Left renal cortex interstitium (tissue), 4 donors: ENCODE measurements around the gene TEX261. TPM values are rescaled to one million over a fixed set of nuclear protein-coding genes. Genes with fewer than 3 reads are reported as not detected.
"Not testable (repeated sequence)": the region's sequence is repeated elsewhere in the genome, so short reads cannot be mapped to it uniquely, and the experiment has no call there.

ENCODE experiments used
- DNase-seq, 4 donors: peaks; one replicate each; pipeline ENCODE4 v3.0.0-alpha.2; 2013; ENCODE audit warnings: low read depth in 4 of 4, low spot score in 2 of 4, missing footprints in 1 of 4
- polyA plus RNA-seq, 4 donors: library from polyadenylated mRNA; unstranded; fragments of 120-200 nt; gene quantifications; one replicate each; pipeline ENCODE4 v1.2.1, GENCODE V29; 2013; ENCODE audit not compliant: insufficient read length in 4 of 4

TEX261 gene
- polyA plus RNA-seq, 4 donors: 51.1 to 59.2 (median 52.3) TPM

- DNase-seq: no peak
Measured at GRCh38 chr2:71000780-71001591, 6.3 kb upstream of the TEX261 start.

GRCh38 chr2:70999931-71000330 is 5.3 kb upstream of the TEX261 start:
- not testable (repeated sequence) for DNase-seq

- no peak for DNase-seq
Measured at GRCh38 chr2:70999362-70999761, 4.7 kb upstream of the TEX261 start.

DNA sequence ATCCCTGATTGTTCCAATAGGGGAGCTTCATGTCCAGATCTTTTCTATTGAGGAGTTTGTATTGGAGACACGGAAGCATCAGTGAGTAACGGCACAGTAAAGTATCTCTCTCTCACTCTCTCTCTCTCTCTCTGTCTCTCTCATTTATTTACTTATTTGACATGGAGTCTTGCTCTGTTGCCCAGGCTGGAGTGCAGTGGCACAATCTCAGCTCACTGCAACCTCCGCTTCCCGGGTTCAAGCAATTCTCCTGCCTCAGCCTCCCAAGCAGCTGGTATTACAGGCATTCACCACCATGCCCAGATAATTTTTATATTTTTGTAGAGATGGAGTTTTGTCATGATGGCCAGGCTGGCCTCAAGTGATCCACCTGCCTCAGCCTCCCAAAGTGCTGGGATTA is 4.2 kb upstream of the TEX261 start:
- DNase-seq: not testable (repeated sequence)

DNA sequence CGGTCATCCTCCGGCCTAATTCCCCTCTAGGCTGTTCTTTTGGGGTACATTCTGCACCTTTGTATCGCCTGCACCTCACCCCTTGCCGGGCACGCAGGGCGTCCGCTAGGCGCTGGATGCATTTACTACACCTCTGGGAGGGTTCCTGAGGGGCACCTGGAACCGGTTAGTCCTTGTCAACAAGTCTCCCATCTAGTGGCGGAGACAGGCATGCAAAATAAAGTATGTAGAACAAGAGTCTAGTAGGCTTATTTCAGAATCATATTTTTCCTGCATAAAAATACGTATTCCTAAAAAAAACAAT is 705 bp upstream of the TEX261 start:
- no peak for DNase-seq

DNA sequence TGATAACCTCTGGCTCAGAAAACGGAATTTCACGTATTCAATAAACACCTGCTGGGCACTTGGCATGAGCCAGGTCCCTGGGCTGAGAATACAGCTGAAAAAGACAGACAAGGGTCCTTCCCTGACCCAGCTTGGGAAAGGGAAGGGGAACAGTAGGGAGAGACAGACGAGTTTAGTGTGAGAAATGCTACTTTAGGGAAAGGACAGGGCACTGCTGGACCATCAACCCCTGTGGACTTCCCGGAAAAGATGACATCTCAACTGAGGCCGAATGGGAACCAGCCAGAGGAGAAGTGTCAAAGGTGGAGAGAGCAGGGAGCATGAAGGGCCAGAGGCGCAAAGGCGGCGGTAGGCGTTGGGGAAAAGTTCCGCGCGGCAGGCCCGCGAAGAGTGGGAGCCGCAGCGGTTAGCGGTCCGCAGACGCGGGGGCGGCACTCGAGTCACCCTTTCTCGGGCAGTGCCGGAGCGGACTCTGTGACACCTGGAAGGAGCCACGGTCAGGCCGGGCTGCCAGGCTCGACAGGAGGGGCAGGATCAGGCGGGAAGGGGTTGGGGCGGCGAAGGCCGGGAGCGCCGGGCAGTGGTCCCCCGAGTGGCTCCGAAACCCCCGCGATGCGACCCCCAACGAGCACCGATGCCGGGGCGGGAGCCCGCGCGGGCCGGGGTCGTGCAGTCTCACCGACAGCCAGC is 519 bp downstream of the TEX261 start:
- no peak for DNase-seq

DNA sequence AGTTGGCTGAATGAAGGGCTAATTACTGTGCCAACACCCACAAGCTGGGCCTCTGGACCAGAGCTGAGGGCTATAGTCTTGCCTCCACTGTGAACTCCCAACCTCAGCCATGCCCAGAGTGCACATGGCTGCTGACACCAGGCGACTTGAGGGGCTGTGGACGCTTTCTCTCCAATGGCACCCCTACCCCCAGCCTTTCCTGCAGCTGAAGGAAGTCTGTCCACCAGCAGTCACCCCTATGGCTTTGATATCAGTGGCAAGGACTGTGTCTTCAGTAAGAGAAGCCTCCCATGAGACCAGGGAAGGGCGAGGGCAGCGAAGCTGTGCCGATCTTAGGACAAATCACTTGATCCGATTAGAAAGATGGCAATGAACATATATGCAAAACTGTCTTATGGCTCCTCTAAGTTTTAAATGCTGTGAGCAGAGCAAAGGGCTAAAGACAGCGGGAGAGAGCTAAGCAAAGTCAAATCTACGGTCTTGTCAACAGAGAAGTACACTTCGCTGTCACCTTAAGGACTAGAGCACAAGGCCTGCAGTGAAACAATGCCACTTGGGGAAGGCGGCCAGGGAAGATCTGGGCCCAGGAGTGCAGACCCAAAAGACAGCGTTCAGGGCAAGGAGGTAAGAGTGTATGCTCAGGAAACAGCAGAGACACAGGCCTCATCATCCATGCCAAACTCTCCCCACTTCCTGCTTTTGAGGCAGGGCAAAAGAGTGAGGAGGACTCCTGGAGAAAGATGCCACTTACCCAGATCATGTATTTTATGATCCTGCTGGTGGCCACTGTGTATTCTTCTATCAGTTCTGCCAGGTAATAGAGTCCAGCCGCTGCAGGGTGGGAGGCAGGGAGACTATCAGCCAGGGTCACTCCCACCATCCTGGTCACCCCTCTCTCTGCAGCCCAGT is 1.5 kb downstream of the TEX261 start:
- DNase-seq: no peak

- no peak for DNase-seq
Measured at GRCh38 chr2:70991742-70992141, 2.9 kb downstream of the TEX261 start.

DNA sequence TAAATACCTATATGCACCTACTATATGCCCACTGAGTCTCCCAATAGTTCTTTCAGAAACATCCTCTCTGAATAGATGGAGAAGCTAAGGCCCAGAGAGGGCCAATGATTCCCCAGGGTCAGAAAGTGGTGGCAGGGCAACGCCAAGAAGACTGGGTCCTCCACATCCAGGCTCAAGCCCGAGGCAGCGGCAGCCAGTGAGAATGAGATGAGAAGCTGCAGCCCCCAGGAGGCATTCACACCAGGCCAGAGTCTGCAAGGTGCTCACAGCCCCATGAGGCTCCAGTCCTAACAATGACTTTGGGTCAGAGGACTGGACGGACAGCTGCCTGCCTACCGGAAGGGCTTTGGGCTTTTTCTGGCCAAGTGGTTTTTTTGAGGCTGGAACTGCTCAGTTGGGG is 3.5 kb downstream of the TEX261 start:
- no peak for DNase-seq

DNA sequence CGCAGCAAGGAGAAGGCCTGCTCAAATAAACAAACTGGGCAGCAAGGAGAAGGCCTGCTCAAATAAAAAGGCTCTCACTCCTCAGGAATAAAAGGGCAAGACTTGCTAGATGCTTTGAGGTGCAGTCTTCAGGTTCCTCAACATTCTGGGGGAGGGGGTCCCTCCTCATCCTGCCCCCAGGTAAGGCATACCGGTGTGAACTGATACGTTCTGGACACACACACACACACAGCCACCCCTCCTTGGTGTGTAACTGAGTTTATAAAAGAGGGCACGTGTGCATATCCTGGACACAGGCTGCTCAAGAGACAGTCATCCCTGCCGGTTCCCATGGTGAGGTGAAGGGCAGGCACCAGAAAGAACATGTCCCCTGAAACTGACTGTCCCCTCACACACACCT is 4.5 kb downstream of the TEX261 start:
- no peak for DNase-seq

- DNase-seq: no peak
Measured at GRCh38 chr2:70988726-70989648, 5.7 kb downstream of the TEX261 start.

DNA sequence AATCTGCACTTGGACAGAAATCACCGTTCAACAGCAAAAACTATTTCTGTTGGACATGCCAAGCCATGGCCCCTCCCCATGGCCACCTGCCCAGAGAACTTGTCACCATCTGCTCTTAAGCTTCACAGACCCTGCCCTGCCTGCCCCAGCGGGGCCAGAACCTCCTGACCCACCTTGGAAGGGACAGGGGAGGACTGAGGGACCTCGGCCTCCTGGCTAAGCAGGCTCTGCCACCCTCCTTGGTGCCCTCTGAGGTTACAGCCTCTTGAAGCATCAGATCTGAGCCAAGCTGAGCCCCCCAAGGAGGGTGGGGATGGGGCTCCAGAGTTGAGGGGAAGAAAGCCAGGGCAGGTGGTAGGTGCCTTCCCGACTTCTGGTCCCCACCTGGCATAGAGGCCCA is 6.5 kb downstream of the TEX261 start:
- DNase-seq: no peak

DNA sequence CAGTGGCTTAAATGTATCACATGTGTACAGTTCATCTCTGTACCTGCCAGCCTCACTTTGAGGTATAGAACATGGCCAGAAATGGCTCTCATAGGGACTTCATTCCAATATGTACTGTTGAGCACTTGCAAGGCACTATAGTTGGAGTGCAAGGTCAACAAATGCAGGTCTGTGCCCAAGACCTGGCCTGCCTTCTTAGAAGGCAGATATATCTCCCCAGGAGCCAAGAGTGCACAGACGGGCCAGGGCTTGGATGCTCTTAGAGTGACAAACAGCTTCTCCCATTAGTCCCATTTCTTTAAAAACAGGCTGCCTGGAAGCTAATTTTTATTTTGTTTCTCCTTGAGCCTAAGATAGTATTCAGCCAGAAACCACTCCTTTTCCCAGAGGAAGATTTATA is 7.3 kb downstream of the TEX261 start:
- DNase-seq: no peak

- no peak for DNase-seq
Measured at GRCh38 chr2:70986499-70987189, 8.0 kb downstream of the TEX261 start.

DNA sequence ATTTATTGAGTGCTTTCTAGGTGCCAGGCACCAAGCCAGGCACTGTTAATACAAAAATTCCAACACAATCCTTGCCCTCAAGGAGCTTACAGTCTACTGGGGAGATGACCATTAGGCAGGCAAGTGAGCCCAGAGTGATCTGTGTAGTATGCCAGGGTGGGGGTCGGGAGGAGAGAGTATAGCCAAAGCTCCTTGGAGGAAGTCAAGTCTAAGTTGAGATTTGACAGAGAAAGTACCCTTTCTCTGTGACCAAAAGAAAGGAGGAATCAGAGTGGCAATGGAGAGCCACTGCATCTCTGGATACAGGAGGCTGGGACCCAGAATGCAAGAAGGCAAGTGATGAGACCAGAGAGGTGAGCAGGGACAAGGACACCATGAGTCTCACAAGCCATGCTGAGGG is 8.7 kb downstream of the TEX261 start:
- no peak for DNase-seq

GRCh38 chr2:70985283-70985688 is 9.4 kb downstream of the TEX261 start:
- DNase-seq: no peak

DNA sequence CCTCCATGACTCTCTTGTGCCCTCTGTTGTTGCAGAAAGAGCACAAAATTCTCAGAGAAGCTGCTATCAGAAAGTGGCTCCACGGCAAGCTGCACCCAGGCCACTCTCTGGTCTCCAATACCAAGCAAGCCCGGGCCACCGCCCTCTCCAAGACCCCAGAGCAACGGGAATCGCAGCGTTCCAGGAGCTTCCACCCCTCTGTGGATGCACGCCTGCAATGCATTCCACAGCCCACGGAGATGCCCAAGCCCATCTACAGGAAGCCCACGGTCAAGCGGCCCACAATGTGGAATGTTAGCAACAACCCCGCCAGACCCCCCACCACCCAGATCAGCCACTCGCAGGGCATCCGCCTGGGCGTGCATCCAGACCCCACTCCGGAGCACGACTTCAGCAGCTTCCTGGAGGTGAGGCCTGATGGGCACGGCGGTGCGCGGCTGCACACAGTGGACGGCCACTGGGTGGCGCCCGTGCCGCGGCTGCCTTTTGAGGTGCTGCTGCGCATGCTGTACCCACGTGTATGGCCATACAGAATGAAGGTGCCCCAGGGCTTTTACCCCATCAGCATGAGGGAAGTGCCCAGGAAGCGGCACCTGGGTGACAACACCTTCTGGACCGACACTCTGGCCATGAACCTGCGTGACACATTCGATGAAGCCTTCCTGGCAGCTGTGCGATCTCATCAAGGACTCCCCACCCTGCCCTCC is 9.9 kb downstream of the TEX261 start:
- DNase-seq: no peak

DNA sequence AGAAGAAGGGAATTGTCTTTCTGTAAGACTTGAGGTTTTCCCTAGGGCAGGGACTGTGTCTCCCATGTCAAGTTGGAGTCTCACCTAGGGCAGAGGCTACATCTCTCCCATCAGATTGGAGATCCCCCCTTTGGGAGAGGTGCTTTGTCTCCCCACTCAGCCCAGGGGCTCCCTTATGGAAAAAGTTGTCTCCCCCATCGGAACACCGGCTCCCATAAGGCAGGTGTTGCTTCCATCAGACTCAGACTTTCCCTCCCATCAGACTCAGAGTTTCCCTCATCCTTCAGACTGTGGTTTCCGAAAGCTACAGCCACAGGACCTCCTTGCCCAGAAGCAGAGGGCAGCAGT is 10.5 kb downstream of the TEX261 start:
- no peak for DNase-seq
